Measurements from ENCODE around the gene COL15A1. TPM values are rescaled to one million over a fixed set of nuclear protein-coding genes. Genes with fewer than 3 reads are reported as not detected.

The COL15A1 gene
- total RNA-seq, 1 donor from 2014 or later, result 11.8 TPM

DNA sequence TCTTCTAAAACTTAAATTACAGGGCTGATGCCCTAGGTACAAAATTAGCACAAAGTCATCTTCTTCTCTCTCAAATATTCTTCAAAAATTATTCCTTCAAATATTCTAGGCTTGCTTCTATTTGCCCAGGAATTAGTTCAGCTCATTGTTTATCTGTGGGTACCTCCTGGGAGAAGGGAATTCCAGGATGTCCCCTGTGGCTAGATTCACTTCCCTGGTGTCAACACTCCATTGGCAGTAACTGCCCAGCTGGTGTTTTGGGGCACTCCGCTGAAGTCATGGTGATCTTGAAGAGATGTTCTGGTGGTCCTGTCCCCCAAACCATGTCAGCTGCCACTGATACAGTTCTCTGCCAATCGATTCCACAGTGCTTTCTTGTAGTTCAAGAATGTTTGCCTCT lies 135.0 kb downstream of the COL15A1 start:
- Histone ChIP-seq H3K4me3 (ENCODE audit: low read depth, low read length) (no peak overlapping the region), H3K36me3 (ENCODE audit: control insufficient read depth, insufficient read depth, low read length) (no peaks in the 10 kb centered on the region), H3K27me3 (ENCODE audit: control insufficient read depth, insufficient read depth, low read length) (no peaks in the 10 kb centered on the region)
- no peak for TF ChIP-seq CTCF (IDR thresholded peaks at IDR 0.05; ENCODE audit: insufficient read depth, low read length, poor library complexity, severe bottlenecking)
- no peak for DNase-seq (ENCODE audit: low read depth)

DNA sequence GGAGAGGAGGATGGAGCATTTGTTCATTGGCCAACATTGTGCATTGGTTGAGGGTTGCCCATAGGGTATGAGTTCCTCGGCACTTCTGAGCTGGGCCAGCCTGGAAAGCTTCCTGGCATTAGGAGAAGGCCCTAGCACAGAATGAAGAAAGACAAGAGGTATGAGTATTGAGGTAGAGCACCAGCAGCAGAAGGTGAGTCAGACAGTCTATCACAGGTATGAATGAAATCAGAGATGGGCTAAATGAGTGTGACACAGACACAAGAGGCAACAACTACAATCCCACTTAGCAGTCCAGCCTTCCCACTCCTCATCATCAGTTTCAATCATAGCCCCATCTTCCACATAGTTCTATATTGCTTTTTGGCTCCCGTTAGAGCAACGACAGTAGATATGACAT lies 135.8 kb downstream of the COL15A1 start:
- no peak for TF ChIP-seq CTCF (IDR thresholded peaks at IDR 0.05; ENCODE audit: insufficient read depth, low read length, poor library complexity, severe bottlenecking)
- H3K4me3 ChIP-seq (ENCODE audit: low read depth, low read length), result no peak overlapping the region
- no peak for DNase-seq (ENCODE audit: low read depth)

GRCh38 chr9:99083051-99083450 lies 139.3 kb downstream of the COL15A1 start:
- DNase-seq (ENCODE audit: low read depth), result no peak
- Histone ChIP-seq H3K27me3 (ENCODE audit: control insufficient read depth, insufficient read depth, low read length) (no peaks in the 10 kb centered on the region), H3K4me3 (ENCODE audit: low read depth, low read length) (no peak overlapping the region), H3K36me3 (ENCODE audit: control insufficient read depth, insufficient read depth, low read length) (no peaks in the 10 kb centered on the region)
- no peak for TF ChIP-seq CTCF (IDR thresholded peaks at IDR 0.05; ENCODE audit: insufficient read depth, low read length, poor library complexity, severe bottlenecking)

More for the DNA sequence above, 135.8 kb downstream of the COL15A1 start:
- H3K36me3 ChIP-seq (ENCODE audit: control insufficient read depth, insufficient read depth, low read length), result no peaks in the 10 kb centered on the region
- no peaks in the 10 kb centered on the region for H3K27me3 ChIP-seq (ENCODE audit: control insufficient read depth, insufficient read depth, low read length)

- no peak for TF ChIP-seq CTCF (IDR thresholded peaks at IDR 0.05; ENCODE audit: insufficient read depth, low read length, poor library complexity, severe bottlenecking)
- Histone ChIP-seq H3K36me3 (ENCODE audit: control insufficient read depth, insufficient read depth, low read length) (no peaks in the 10 kb centered on the region), H3K27me3 (ENCODE audit: control insufficient read depth, insufficient read depth, low read length) (no peaks in the 10 kb centered on the region), H3K4me3 (ENCODE audit: low read depth, low read length) (no peak overlapping the region)
- no peak for DNase-seq (ENCODE audit: low read depth)
Measured at GRCh38 chr9:99085949-99086948, 142.5 kb downstream of the COL15A1 start.

GRCh38 chr9:99087462-99087861 lies 143.8 kb downstream of the COL15A1 start:
- TF ChIP-seq CTCF (IDR thresholded peaks at IDR 0.05; ENCODE audit: insufficient read depth, low read length, poor library complexity, severe bottlenecking), result no peak
- Histone ChIP-seq H3K36me3 (ENCODE audit: control insufficient read depth, insufficient read depth, low read length) (no peaks in the 10 kb centered on the region), H3K27me3 (ENCODE audit: control insufficient read depth, insufficient read depth, low read length) (no peaks in the 10 kb centered on the region), H3K4me3 (ENCODE audit: low read depth, low read length) (no peak overlapping the region)
- DNase-seq (ENCODE audit: low read depth), result no peak
